SK-N-SH (cell line): Measurements from ENCODE around the gene MYH11. TPM values are rescaled to one million over a fixed set of nuclear protein-coding genes. Genes with fewer than 3 reads are reported as not detected.

ENCODE experiments used
- CTCF ChIA-PET: fragments of 300-600, 350-600 bp; formaldehyde crosslinking; extraction: SDS; loops from one replicate; lab custom pipeline; 2021; lab: Yijun Ruan, JAX
- POLR2A ChIA-PET: fragments of 350-600 bp; sonication (Branson Sonifier 250); formaldehyde crosslinking; extraction: SDS; loops from one replicate; lab custom pipeline; 2020; ENCODE audit warnings: antibody characterized with exemption, inconsistent platforms; lab: Yijun Ruan, JAX
- DNase-seq: peaks from one replicate; pipeline ENCODE4 v3.0.0; 2012
- H2AFZ ChIP-seq: fragments of 200-600 bp; sonication (generic); 2 replicates; pipeline ENCODE4 v1.8.1; 2016; ENCODE audit warnings: antibody characterized with exemption, mild to moderate bottlenecking, low read depth
- H3F3A ChIP-seq: fragments of 200-600 bp; sonication (generic); replicated peaks from 2 replicates; pipeline ENCODE3; 2016; ENCODE audit warnings: antibody characterized with exemption, mild to moderate bottlenecking; ENCODE audit not compliant: insufficient read depth
- H3K27ac ChIP-seq, 2 experiments: fragments of 200-500 bp in 1 of 2; fragments of 200-600 bp in 1 of 2; sonication (Bioruptor generic) in 1 of 2; sonication (generic), shearing (Covaris generic) in 1 of 2; 2 replicates each; pipeline versions ENCODE4 v1.5.1 to v1.6.1; 2014 to 2016; ENCODE audit warnings: low read depth in 2 of 2, inconsistent platforms in 1 of 2, low read length in 1 of 2, mild to moderate bottlenecking in 1 of 2, mixed read lengths in 1 of 2
- H3K27me3 ChIP-seq: fragments of 200-600 bp; sonication (generic), shearing (Covaris generic); 2 replicates; pipeline ENCODE4 v1.6.1; 2016; ENCODE audit warnings: mixed run types; ENCODE audit not compliant: insufficient read depth
- H3K36me3 ChIP-seq, 2 experiments: fragments of 200-500 bp in 1 of 2; fragments of 200-600 bp in 1 of 2; sonication (Bioruptor generic) in 1 of 2; sonication (generic) in 1 of 2; replicated peaks in 1 of 2; 2 replicates each; pipeline versions ENCODE3 to v1.5.1; 2014 to 2016; ENCODE audit warnings: low read length in 1 of 2, mild to moderate bottlenecking in 1 of 2; ENCODE audit not compliant: insufficient read depth in 2 of 2, control insufficient read depth in 1 of 2
- H3K4me1 ChIP-seq, 2 experiments: fragments of 200-500 bp in 1 of 2; fragments of 200-600 bp in 1 of 2; sonication (Bioruptor generic) in 1 of 2; sonication (generic), shearing (Covaris generic) in 1 of 2; 2 replicates each; pipeline versions ENCODE4 v1.5.1 to v1.6.1; 2014 to 2016; ENCODE audit warnings: low read depth in 1 of 2, low read length in 1 of 2, mixed run types in 1 of 2; ENCODE audit not compliant: insufficient read depth in 2 of 2, control insufficient read depth in 1 of 2
- H3K4me2 ChIP-seq: fragments of 200-600 bp; sonication (generic), shearing (Covaris generic); 2 replicates; pipeline ENCODE4 v1.6.1; 2017; ENCODE audit warnings: mixed run types
- H3K4me3 ChIP-seq, 2 experiments: fragments of 200-500 bp in 1 of 2; fragments of 200-600 bp in 1 of 2; sonication (Bioruptor generic) in 1 of 2; sonication (generic), shearing (Covaris generic) in 1 of 2; 2 replicates each; pipeline versions ENCODE4 v1.5.1 to v1.8.1; 2014 to 2016; ENCODE audit warnings: low read depth in 2 of 2, inconsistent platforms in 1 of 2, low read length in 1 of 2, mild to moderate bottlenecking in 1 of 2, mixed read lengths in 1 of 2, moderate library complexity in 1 of 2
- H3K79me2 ChIP-seq: fragments of 200-600 bp; sonication (generic); 2 replicates; pipeline ENCODE4 v1.8.1; 2017; ENCODE audit warnings: mild to moderate bottlenecking; ENCODE audit not compliant: insufficient read depth
- H3K9ac ChIP-seq: fragments of 200-600 bp; sonication (generic); 2 replicates; pipeline ENCODE4 v1.6.1; 2017; ENCODE audit warnings: mixed run types
- H3K9me2 ChIP-seq: fragments of 200-600 bp; sonication (generic); 2 replicates; pipeline ENCODE4 v1.6.1; 2017; ENCODE audit warnings: mixed run types
- H3K9me3 ChIP-seq: fragments of 200-600 bp; sonication (generic); 2 replicates; pipeline ENCODE4 v1.6.1; 2017; ENCODE audit warnings: mixed run types, mild to moderate bottlenecking, moderate library complexity
- H4K20me1 ChIP-seq: fragments of 200-600 bp; sonication (generic); 2 replicates; pipeline ENCODE4 v1.6.1; 2017; ENCODE audit warnings: mild to moderate bottlenecking, mixed run types; ENCODE audit not compliant: insufficient read depth
- ELF1 ChIP-seq: IDR thresholded peaks from 2 replicates; pipeline ENCODE4 v1.4.0; 2012
- EZH2phosphoT487 ChIP-seq: fragments of 200-600 bp; sonication (generic); IDR thresholded peaks from 2 replicates; pipeline ENCODE4 v1.6.1; 2017; ENCODE audit warnings: low read depth, mixed run types, mild to moderate bottlenecking, antibody characterized with exemption, moderate library complexity, borderline replicate concordance
- FOXM1 ChIP-seq: IDR thresholded peaks from 2 replicates; pipeline ENCODE4 v1.4.0; 2012; ENCODE audit warnings: low read depth, mild to moderate bottlenecking
- JUND ChIP-seq: IDR thresholded peaks from 2 replicates; pipeline ENCODE4 v1.4.0; 2012
- MEF2A ChIP-seq: IDR thresholded peaks from 2 replicates; pipeline ENCODE4 v1.4.0; 2012; ENCODE audit warnings: low read depth, borderline replicate concordance
- MXI1 ChIP-seq: IDR thresholded peaks from 2 replicates; pipeline ENCODE4 v1.6.1; 2012; ENCODE audit warnings: mild to moderate bottlenecking, low read depth, low read length, improper control_type of control experiment
- NFIC ChIP-seq: IDR thresholded peaks from 2 replicates; pipeline ENCODE4 v1.4.0; 2012; ENCODE audit warnings: borderline replicate concordance
- NRF1 ChIP-seq: IDR thresholded peaks from 2 replicates; pipeline ENCODE4 v1.6.1; 2012; ENCODE audit warnings: low read depth, mild to moderate bottlenecking, low read length
- POLR2AphosphoS5 ChIP-seq: IDR thresholded peaks from 2 replicates; pipeline ENCODE4 v1.6.1; 2012; ENCODE audit warnings: low read depth, low read length
- RCOR1 ChIP-seq: fragments of 150-350 bp; IDR thresholded peaks from 2 replicates; pipeline ENCODE4 v1.6.1; 2017; ENCODE audit warnings: antibody characterized with exemption, low read length
- RXRA ChIP-seq: IDR thresholded peaks from 2 replicates; pipeline ENCODE4 v1.4.0; 2012; ENCODE audit warnings: low read depth, mild to moderate bottlenecking, borderline replicate concordance
- TEAD4 ChIP-seq: IDR thresholded peaks from 2 replicates; pipeline ENCODE4 v1.4.0; 2012; ENCODE audit warnings: mild to moderate bottlenecking, borderline replicate concordance; ENCODE audit not compliant: insufficient read depth
- WGBS: methylation state at CpG from one replicate; pipeline ENCODE4 v1.1.6; 2017; ENCODE audit warnings: low lambda C conversion rate; 5-methylcytosine and 5-hydroxymethylcytosine counted together
- polyA plus RNA-seq, 3 experiments: library from polyadenylated mRNA; depleted of rRNA; stranded (reverse); fragments of >200 nt; gene quantifications; 2 replicates each; pipeline ENCODE4 v1.2.3, GENCODE V29; 2012
- TF ChIP-seq, protein P1 (sequence below): fragments of 150-350 bp; IDR thresholded peaks from 2 replicates; pipeline ENCODE4 v1.6.1; 2017; ENCODE audit warnings: antibody characterized with exemption, low read length, low read depth, borderline replicate concordance
- TF ChIP-seq, protein P2 (sequence below): fragments of 150-350 bp; IDR thresholded peaks from 2 replicates; pipeline ENCODE4 v1.6.1; 2016; ENCODE audit warnings: mild to moderate bottlenecking, low read depth, low read length
- TF ChIP-seq, protein P3 (sequence below): IDR thresholded peaks from 2 replicates; pipeline ENCODE4 v1.4.0; 2012; ENCODE audit warnings: low read depth
- TF ChIP-seq, protein P4 (sequence below): IDR thresholded peaks from 2 replicates; pipeline ENCODE4; 2012
- TF ChIP-seq, protein P5 (sequence below): IDR thresholded peaks from 2 replicates; pipeline ENCODE4 v1.6.1; 2012; ENCODE audit warnings: mild to moderate bottlenecking, low read depth, low read length, moderate library complexity

Gene MYH11
- polyA plus RNA-seq, 1 of the 3 experiments (the other 2 are of a cell fraction), result 0.02 TPM

DNA sequence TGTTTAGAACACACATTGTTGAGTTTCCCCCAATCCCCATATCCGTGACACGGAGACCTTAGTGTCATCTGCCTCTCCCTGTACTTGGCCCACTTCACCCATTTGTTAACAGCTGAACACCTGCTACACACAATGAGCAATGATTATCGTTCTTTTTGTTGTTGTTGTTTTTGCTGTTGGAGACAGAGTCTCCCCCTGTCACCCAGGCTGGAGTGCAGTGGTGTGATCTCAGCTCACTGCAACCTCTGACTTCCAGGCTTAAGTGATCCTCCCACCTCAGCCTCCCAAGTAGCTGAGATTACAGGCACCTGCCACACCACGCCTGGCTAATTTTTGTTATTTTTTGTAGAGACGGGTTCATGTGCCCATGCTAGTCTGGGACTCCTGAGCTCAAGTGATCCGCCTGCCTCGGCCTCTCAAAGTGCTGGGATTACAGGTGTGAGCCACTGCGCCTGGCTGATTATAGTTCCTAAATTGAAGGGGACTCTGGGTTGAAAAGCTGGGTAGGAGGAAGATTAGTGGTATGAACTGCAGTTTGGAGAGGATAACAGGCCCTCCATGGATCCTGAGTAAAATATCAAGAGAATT, 185.2 kb downstream of the MYH11 start:
- Histone ChIP-seq H3K4me1 (no peaks in the 10 kb centered on the region), H3F3A (no peaks in the 10 kb centered on the region), H3K36me3 (peaks cover 2 to 22% of the 10 kb centered on the region in 2 experiments), H3K27ac (no peak overlapping the region), H4K20me1 (0 out of 2 replicates have a peak, but pooled peaks cover 5% of the 10 kb centered on the region), H3K9me2 (no peaks in the 10 kb centered on the region), H3K27me3 (no peaks in the 10 kb centered on the region), H3K4me3 (no peak overlapping the region), H2AFZ (no peak overlapping the region), H3K9me3 (no peaks in the 10 kb centered on the region), H3K79me2 (peaks cover 27% of the 10 kb centered on the region; the same call in 1 of the 2 replicates), H3K9ac (no peak overlapping the region), H3K4me2 (no peak overlapping the region)
- WGBS, result 96% methylated on average over 8 of the region's 8 CpGs
- TF ChIP-seq RXRA (no peak), TEAD4 (no peak), JUND (no peak), ELF1 (no peak), MEF2A (no peak), NRF1 (no peak), MXI1 (no peak)
- TF ChIP-seq, protein P1, sequence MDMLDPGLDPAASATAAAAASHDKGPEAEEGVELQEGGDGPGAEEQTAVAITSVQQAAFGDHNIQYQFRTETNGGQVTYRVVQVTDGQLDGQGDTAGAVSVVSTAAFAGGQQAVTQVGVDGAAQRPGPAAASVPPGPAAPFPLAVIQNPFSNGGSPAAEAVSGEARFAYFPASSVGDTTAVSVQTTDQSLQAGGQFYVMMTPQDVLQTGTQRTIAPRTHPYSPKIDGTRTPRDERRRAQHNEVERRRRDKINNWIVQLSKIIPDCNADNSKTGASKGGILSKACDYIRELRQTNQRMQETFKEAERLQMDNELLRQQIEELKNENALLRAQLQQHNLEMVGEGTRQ, result no peak
- TF ChIP-seq, protein P2, sequence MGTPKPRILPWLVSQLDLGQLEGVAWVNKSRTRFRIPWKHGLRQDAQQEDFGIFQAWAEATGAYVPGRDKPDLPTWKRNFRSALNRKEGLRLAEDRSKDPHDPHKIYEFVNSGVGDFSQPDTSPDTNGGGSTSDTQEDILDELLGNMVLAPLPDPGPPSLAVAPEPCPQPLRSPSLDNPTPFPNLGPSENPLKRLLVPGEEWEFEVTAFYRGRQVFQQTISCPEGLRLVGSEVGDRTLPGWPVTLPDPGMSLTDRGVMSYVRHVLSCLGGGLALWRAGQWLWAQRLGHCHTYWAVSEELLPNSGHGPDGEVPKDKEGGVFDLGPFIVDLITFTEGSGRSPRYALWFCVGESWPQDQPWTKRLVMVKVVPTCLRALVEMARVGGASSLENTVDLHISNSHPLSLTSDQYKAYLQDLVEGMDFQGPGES, result no peak
- DNase-seq, result no peak
- CTCF ChIA-PET, result interaction anchor here (0.6 to 1.3 kb wide), 3 partner anchors 28 to 150 kb away, joined by 3 to 4 read pairs (median 3); no protein-coding TSS in a partner anchor
- POLR2A ChIA-PET, result no interaction called here

DNA sequence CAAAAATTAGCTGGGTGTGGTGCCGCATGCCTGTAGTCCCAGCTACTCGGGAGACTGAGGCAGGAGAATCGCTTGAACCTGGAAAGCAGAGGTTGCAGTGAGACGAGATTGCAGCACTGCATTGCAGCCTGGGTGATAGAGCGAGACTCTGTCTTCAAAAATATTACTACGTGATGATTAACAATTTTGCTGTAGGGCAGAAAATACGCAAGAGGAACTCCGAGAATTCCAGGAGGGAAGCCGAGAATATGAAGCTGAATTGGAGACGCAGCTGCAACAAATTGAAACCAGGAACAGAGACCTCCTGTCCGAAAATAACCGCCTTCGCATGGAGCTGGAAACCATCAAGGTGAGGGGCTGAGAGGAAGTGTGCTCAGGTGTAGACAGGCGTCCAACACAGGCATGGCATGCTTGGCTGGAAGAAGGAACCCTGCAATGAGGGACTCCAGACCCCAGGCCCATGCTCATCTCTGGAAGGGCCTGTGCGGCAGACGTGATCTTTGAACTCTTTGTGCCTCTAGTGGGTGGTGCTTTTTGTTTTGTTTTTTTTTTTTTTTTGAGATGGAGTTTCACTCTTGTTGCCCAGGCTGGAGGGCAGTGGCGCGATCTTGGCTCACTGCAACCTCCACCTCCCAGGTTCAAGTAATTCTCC, 189.6 kb downstream of the MYH11 start:
- peaks cover 40% of the 10 kb centered on the region; the same call in 1 of the 2 replicates for H3K79me2 ChIP-seq
- no peaks in the 10 kb centered on the region for H3K27me3 ChIP-seq
- no peak overlapping the region for H3K9ac ChIP-seq
- no peaks in the 10 kb centered on the region for H3K9me3 ChIP-seq
- no peak overlapping the region for H3K27ac ChIP-seq
- ChIA-PET CTCF (no interaction called here), POLR2A (interaction anchor here (0.7 kb wide), 1 partner anchor 22 kb away, joined by 8 read pairs; no protein-coding TSS in a partner anchor)
- H4K20me1 ChIP-seq, result no peaks in the 10 kb centered on the region
- DNase-seq, result no peak
- H3K4me1 ChIP-seq, result no peaks in the 10 kb centered on the region
- H3K4me3 ChIP-seq, result no peak overlapping the region
- no peaks in the 10 kb centered on the region for H3K9me2 ChIP-seq
- peaks cover 8 to 28% of the 10 kb centered on the region in 2 experiments for H3K36me3 ChIP-seq
- no peak overlapping the region for H3K4me2 ChIP-seq
- H3F3A ChIP-seq, result no peaks in the 10 kb centered on the region
- no peak overlapping the region for H2AFZ ChIP-seq
- 96% methylated on average over 18 of the region's 18 CpGs for WGBS
- TF ChIP-seq TEAD4 (no peak), MXI1 (no peak), NFIC (no peak), ELF1 (no peak), EZH2phosphoT487 (no peak), RCOR1 (no peak), POLR2AphosphoS5 (no peak), RXRA (no peak), FOXM1 (no peak)
- TF ChIP-seq, protein P3, sequence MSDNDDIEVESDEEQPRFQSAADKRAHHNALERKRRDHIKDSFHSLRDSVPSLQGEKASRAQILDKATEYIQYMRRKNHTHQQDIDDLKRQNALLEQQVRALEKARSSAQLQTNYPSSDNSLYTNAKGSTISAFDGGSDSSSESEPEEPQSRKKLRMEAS, result no peak
- TF ChIP-seq, protein P4, sequence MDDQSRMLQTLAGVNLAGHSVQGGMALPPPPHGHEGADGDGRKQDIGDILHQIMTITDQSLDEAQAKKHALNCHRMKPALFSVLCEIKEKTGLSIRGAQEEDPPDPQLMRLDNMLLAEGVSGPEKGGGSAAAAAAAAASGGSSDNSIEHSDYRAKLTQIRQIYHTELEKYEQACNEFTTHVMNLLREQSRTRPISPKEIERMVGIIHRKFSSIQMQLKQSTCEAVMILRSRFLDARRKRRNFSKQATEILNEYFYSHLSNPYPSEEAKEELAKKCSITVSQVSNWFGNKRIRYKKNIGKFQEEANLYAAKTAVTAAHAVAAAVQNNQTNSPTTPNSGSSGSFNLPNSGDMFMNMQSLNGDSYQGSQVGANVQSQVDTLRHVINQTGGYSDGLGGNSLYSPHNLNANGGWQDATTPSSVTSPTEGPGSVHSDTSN, result no peak
- TF ChIP-seq, protein P5, sequence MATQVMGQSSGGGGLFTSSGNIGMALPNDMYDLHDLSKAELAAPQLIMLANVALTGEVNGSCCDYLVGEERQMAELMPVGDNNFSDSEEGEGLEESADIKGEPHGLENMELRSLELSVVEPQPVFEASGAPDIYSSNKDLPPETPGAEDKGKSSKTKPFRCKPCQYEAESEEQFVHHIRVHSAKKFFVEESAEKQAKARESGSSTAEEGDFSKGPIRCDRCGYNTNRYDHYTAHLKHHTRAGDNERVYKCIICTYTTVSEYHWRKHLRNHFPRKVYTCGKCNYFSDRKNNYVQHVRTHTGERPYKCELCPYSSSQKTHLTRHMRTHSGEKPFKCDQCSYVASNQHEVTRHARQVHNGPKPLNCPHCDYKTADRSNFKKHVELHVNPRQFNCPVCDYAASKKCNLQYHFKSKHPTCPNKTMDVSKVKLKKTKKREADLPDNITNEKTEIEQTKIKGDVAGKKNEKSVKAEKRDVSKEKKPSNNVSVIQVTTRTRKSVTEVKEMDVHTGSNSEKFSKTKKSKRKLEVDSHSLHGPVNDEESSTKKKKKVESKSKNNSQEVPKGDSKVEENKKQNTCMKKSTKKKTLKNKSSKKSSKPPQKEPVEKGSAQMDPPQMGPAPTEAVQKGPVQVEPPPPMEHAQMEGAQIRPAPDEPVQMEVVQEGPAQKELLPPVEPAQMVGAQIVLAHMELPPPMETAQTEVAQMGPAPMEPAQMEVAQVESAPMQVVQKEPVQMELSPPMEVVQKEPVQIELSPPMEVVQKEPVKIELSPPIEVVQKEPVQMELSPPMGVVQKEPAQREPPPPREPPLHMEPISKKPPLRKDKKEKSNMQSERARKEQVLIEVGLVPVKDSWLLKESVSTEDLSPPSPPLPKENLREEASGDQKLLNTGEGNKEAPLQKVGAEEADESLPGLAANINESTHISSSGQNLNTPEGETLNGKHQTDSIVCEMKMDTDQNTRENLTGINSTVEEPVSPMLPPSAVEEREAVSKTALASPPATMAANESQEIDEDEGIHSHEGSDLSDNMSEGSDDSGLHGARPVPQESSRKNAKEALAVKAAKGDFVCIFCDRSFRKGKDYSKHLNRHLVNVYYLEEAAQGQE, result no peak
- TF ChIP-seq, protein P1, result no peak
